Caco-2 (cell line): ENCODE measurements around the gene SUN2. TPM values are rescaled to one million over a fixed set of nuclear protein-coding genes. Genes with fewer than 3 reads are reported as not detected.

Experiments
- BruUV-seq: library from RNA; stranded (reverse); fragments of 400-500 nt; replicated peaks from 2 replicates; lab custom pipeline; 2021; lab: Mats Ljungman, UMichigan
- CTCF ChIA-PET: fragments of 300-600 bp; sonication (Branson Sonifier 250); formaldehyde crosslinking; loops from one replicate; lab custom pipeline; 2022; ENCODE audit warnings: antibody characterized with exemption; lab: Charles Lee
- POLR2A ChIA-PET: fragments of 300-600 bp; sonication (Branson Sonifier 250); formaldehyde crosslinking; loops from one replicate; lab custom pipeline; 2022; ENCODE audit warnings: antibody characterized with exemption; lab: Charles Lee
- DNase-seq, 2 experiments: peaks; one replicate each; pipeline versions ENCODE4 v3.0.0 to v3.0.0-alpha.2; 2020 to 2022
- H3K27me3 ChIP-seq: replicated peaks from 2 replicates; pipeline ENCODE4 v1.6.0; 2011; ENCODE audit warnings: low read length; ENCODE audit not compliant: control insufficient read depth, insufficient read depth
- H3K36me3 ChIP-seq: 2 replicates; pipeline ENCODE4 v1.5.1; 2011; ENCODE audit warnings: low read length; ENCODE audit not compliant: control insufficient read depth, insufficient read depth
- H3K4me1 ChIP-seq: fragments of 250-450 bp; sonication (Bioruptor Pico); 2 replicates; pipeline ENCODE4 v1.5.1; 2020; ENCODE audit warnings: mild to moderate bottlenecking
- H3K4me3 ChIP-seq: 2 replicates; pipeline ENCODE4 v1.5.1; 2011; ENCODE audit warnings: low read depth, mild to moderate bottlenecking, control low read depth, low read length
- H3K9me3 ChIP-seq: fragments of 250-450 bp; sonication (Bioruptor Pico); 2 replicates; pipeline ENCODE4 v1.5.1; 2020; ENCODE audit warnings: mild to moderate bottlenecking, moderate library complexity
- H3K27ac Mint-ChIP-seq: one replicate; pipeline ENCODE4 v1.8.0; 2022; ENCODE audit warnings: mixed read lengths; ENCODE audit not compliant: unreplicated experiment
- H3K27me3 Mint-ChIP-seq: one replicate; pipeline ENCODE4 v1.8.0; 2022; ENCODE audit warnings: mixed read lengths; ENCODE audit not compliant: insufficient read depth, unreplicated experiment
- H3K36me3 Mint-ChIP-seq: one replicate; pipeline ENCODE4 v1.8.0; 2022; ENCODE audit warnings: mild to moderate bottlenecking, mixed read lengths; ENCODE audit not compliant: insufficient read depth, unreplicated experiment
- H3K4me1 Mint-ChIP-seq: one replicate; pipeline ENCODE4 v1.8.0; 2022; ENCODE audit warnings: low read depth, mixed read lengths; ENCODE audit not compliant: unreplicated experiment
- H3K4me3 Mint-ChIP-seq: one replicate; pipeline ENCODE4 v1.8.0; 2022; ENCODE audit warnings: mild to moderate bottlenecking, moderate library complexity, mixed read lengths; ENCODE audit not compliant: unreplicated experiment
- H3K9me3 Mint-ChIP-seq: one replicate; pipeline ENCODE4 v1.8.0; 2022; ENCODE audit warnings: mixed read lengths; ENCODE audit not compliant: unreplicated experiment
- intact Hi-C: fragments of 100-400 bp; cut with micrococcal nuclease; formaldehyde crosslinking; loops from one replicate; pipeline ENCODE4 v1.10.0; 2022; ENCODE audit not compliant: unreplicated experiment
- total RNA-seq: library from RNA; stranded (reverse); gene quantifications from 2 replicates; pipeline ENCODE4 v1.2.3, GENCODE V29; 2022
- TF ChIP-seq, protein P1 (sequence below), 2 experiments: fragments of 200-600 bp in 1 of 2; IDR thresholded peaks; 1 replicate in 1 of 2; 2 replicates in 1 of 2; pipeline versions ENCODE4 v1.5.1 to v1.8.0; 2011 to 2022; ENCODE audit warnings: antibody characterized with exemption in 1 of 2, control low read depth in 1 of 2, inconsistent platforms in 1 of 2, low read depth in 1 of 2, low read length in 1 of 2, mild to moderate bottlenecking in 1 of 2, moderate library complexity in 1 of 2; ENCODE audit not compliant: insufficient read depth in 1 of 2, severe bottlenecking in 1 of 2, unreplicated experiment in 1 of 2

The SUN2 gene
- total RNA-seq, 1 experiment from 2014 or later: 67.8 TPM

DNA sequence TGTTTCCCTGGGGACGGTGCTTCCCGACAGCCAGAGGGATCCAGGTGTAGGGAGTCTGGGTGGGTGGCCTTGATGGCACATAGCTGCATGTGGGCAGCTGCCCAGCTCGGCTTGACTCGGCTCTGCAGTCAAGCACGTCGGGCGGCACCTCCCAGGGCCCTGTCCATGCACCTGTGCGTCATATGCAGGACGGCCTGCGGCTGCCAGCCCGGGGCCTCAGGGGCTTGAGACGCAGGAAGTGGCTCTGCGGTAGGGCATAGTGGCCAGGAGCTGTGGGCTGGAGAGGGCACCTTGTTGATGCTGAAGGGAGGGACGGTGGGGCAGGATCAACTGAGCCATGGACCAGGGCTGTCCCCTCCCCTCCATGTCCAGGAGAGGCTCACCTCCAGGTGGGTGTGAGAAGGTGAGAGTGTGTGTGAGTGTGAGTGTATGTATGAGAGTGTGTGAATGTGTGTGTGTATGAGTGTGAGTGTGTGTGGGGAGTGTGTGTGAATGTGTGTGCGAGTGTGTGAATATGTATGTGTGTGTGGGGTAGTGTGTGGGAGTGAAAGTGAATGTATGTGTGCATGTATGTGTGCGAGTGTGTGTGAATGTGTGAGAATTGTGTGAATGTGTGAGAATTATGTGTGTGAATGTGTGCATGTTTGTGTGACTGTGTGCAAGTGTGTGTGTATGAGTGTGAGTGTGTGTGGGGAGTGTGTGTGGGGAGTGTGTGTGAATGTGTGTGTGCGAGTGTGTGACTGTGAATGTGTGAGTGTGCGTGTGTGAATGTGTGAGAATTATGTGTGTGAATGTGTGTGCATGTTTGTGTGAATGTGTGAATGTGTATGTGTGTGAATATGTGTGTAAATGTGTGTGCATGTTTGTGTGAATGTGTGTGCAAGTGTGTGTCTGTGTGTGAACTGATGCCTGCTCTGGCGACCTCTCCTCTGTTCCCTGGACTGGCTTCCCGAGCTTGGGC, 5.7 kb upstream of the SUN2 start:
- no peaks in the 10 kb centered on the region for H3K4me1 Mint-ChIP-seq
- H3K27me3 Mint-ChIP-seq: no peaks in the 10 kb centered on the region
- TF ChIP-seq, protein P1, sequence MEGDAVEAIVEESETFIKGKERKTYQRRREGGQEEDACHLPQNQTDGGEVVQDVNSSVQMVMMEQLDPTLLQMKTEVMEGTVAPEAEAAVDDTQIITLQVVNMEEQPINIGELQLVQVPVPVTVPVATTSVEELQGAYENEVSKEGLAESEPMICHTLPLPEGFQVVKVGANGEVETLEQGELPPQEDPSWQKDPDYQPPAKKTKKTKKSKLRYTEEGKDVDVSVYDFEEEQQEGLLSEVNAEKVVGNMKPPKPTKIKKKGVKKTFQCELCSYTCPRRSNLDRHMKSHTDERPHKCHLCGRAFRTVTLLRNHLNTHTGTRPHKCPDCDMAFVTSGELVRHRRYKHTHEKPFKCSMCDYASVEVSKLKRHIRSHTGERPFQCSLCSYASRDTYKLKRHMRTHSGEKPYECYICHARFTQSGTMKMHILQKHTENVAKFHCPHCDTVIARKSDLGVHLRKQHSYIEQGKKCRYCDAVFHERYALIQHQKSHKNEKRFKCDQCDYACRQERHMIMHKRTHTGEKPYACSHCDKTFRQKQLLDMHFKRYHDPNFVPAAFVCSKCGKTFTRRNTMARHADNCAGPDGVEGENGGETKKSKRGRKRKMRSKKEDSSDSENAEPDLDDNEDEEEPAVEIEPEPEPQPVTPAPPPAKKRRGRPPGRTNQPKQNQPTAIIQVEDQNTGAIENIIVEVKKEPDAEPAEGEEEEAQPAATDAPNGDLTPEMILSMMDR (IDR thresholded peaks at IDR 0.05; ENCODE audit: insufficient read depth in 1 of 2, low read depth in 1 of 2, low read length in 1 of 2, severe bottlenecking in 1 of 2, unreplicated experiment in 1 of 2): no peak
- H3K4me3 Mint-ChIP-seq: no peak overlapping the region
- no peak for DNase-seq
- H3K4me1 ChIP-seq: peaks cover 4% of the 10 kb centered on the region; the same call in 1 of the 2 replicates
- ChIA-PET CTCF (no interaction called here), POLR2A (no interaction called here)
- H3K36me3 Mint-ChIP-seq: no peaks in the 10 kb centered on the region
- H3K36me3 ChIP-seq: no peaks in the 10 kb centered on the region
- H3K9me3 Mint-ChIP-seq: no peaks in the 10 kb centered on the region
- H3K4me3 ChIP-seq: no peak overlapping the region
- H3K27me3 ChIP-seq: no peaks in the 10 kb centered on the region
- no peak overlapping the region for H3K27ac Mint-ChIP-seq
- intact Hi-C loops: no loop called here
- H3K9me3 ChIP-seq: no peaks in the 10 kb centered on the region
- no TSS peak for BruUV-seq

GRCh38 chr22:38760477-38761201, 4.8 kb upstream of the SUN2 start:
- Mint-ChIP-seq H3K27ac (no peak overlapping the region), H3K27me3 (no peaks in the 10 kb centered on the region), H3K36me3 (no peaks in the 10 kb centered on the region), H3K4me1 (no peaks in the 10 kb centered on the region), H3K4me3 (no peak overlapping the region), H3K9me3 (no peaks in the 10 kb centered on the region)
- DNase-seq: no peak
- no TSS peak for BruUV-seq
- no peaks in the 10 kb centered on the region for H3K36me3 ChIP-seq
- intact Hi-C loops: no loop called here
- ChIA-PET POLR2A (no interaction called here), CTCF (no interaction called here)
- no peak overlapping the region for H3K4me3 ChIP-seq
- no peaks in the 10 kb centered on the region for H3K27me3 ChIP-seq
- TF ChIP-seq, protein P1 (IDR thresholded peaks at IDR 0.05; ENCODE audit: insufficient read depth in 1 of 2, low read depth in 1 of 2, low read length in 1 of 2, severe bottlenecking in 1 of 2, unreplicated experiment in 1 of 2): no peak
- H3K4me1 ChIP-seq: peaks cover 6% of the 10 kb centered on the region; the same call in 1 of the 2 replicates
- H3K9me3 ChIP-seq: no peaks in the 10 kb centered on the region

GRCh38 chr22:38759005-38759404, 3.2 kb upstream of the SUN2 start:
- H3K36me3 ChIP-seq: no peaks in the 10 kb centered on the region
- H3K27me3 ChIP-seq: no peaks in the 10 kb centered on the region
- peaks cover 7% of the 10 kb centered on the region for H3K36me3 Mint-ChIP-seq
- intact Hi-C loops: loop anchor here (5.0 kb wide), 1 partner anchor 52 kb away; the partner anchor contains the start of gene GTPBP1
- H3K4me3 ChIP-seq: no peak overlapping the region
- ChIA-PET CTCF (no interaction called here), POLR2A (no interaction called here)
- TF ChIP-seq, protein P1 (IDR thresholded peaks at IDR 0.05; ENCODE audit: insufficient read depth in 1 of 2, low read depth in 1 of 2, low read length in 1 of 2, severe bottlenecking in 1 of 2, unreplicated experiment in 1 of 2): no peak
- H3K4me3 Mint-ChIP-seq: no peak overlapping the region
- no peak for DNase-seq
- H3K9me3 Mint-ChIP-seq: no peaks in the 10 kb centered on the region
- peaks cover 8% of the 10 kb centered on the region for H3K4me1 Mint-ChIP-seq
- no peaks in the 10 kb centered on the region for H3K9me3 ChIP-seq
- no TSS peak for BruUV-seq
- H3K27ac Mint-ChIP-seq: no peak overlapping the region
- no peaks in the 10 kb centered on the region for H3K27me3 Mint-ChIP-seq
- peaks cover 16% of the 10 kb centered on the region for H3K4me1 ChIP-seq
